Adrenal gland (tissue), 5 donors: ENCODE measurements around the gene VPS33A.

Source experiments
- POLR2A ChIP-seq, 2 donors: fragments of 450-650 bp; IDR thresholded peaks; one replicate each; pipeline ENCODE4 v1.6.1; 2017; ENCODE audit warnings: antibody characterized with exemption in 2 of 2, mild to moderate bottlenecking in 2 of 2, moderate library complexity in 1 of 2
- TF ChIP-seq, protein P1 (sequence below), 6 experiments: fragments of 450-650 bp in 4 of 6; fragments of 200-600 bp in 2 of 6; sonication (generic) in 1 of 6; IDR thresholded peaks; 1 replicate in 5 of 6; 2 replicates in 1 of 6; pipeline versions ENCODE4 v1.5.1 to v1.8.0; 2016 to 2021; ENCODE audit warnings: antibody characterized with exemption in 6 of 6, mild to moderate bottlenecking in 2 of 6, moderate library complexity in 1 of 6
- donor health status: DM: no; HTN: no; CAD: no.

GRCh38 chr12:122195405-122195804 lies 70.9 kb downstream of the VPS33A start:
- TF ChIP-seq, protein P1, sequence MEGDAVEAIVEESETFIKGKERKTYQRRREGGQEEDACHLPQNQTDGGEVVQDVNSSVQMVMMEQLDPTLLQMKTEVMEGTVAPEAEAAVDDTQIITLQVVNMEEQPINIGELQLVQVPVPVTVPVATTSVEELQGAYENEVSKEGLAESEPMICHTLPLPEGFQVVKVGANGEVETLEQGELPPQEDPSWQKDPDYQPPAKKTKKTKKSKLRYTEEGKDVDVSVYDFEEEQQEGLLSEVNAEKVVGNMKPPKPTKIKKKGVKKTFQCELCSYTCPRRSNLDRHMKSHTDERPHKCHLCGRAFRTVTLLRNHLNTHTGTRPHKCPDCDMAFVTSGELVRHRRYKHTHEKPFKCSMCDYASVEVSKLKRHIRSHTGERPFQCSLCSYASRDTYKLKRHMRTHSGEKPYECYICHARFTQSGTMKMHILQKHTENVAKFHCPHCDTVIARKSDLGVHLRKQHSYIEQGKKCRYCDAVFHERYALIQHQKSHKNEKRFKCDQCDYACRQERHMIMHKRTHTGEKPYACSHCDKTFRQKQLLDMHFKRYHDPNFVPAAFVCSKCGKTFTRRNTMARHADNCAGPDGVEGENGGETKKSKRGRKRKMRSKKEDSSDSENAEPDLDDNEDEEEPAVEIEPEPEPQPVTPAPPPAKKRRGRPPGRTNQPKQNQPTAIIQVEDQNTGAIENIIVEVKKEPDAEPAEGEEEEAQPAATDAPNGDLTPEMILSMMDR (IDR thresholded peaks at IDR 0.05), result no peak
- TF ChIP-seq POLR2A (IDR thresholded peaks at IDR 0.05), result no peak
